Duodenal mucosa (tissue), 2 donors: ENCODE results near the gene LIFR.
"Not testable (repeated sequence)": the region's sequence is repeated elsewhere in the genome, so short reads cannot be mapped to it uniquely, and the experiment has no call there.

Source experiments
- H3K27ac ChIP-seq: one replicate; pipeline ENCODE4 v1.7.0; 2013; ENCODE audit warnings: low read depth, low read length
- H3K27me3 ChIP-seq, 2 donors: one replicate each; pipeline ENCODE4 v1.7.0; 2013; ENCODE audit warnings: low read length in 2 of 2, control low read depth in 1 of 2; ENCODE audit not compliant: insufficient read depth in 2 of 2, control insufficient read depth in 1 of 2
- H3K36me3 ChIP-seq, 2 donors: one replicate each; pipeline ENCODE4 v1.7.0; 2013; ENCODE audit warnings: low read length in 2 of 2, control low read depth in 1 of 2; ENCODE audit not compliant: insufficient read depth in 2 of 2, control insufficient read depth in 1 of 2
- H3K4me1 ChIP-seq, 2 donors: one replicate each; pipeline ENCODE4 v1.7.0; 2013; ENCODE audit warnings: low read length in 2 of 2, control low read depth in 1 of 2; ENCODE audit not compliant: insufficient read depth in 2 of 2, control insufficient read depth in 1 of 2
- H3K4me3 ChIP-seq, 2 donors: one replicate each; pipeline ENCODE4 v1.7.0; 2013; ENCODE audit warnings: low read length in 2 of 2, low read depth in 1 of 2
- H3K9ac ChIP-seq, 2 donors: one replicate each; pipeline ENCODE4 v1.7.0; 2013; ENCODE audit warnings: low read length in 2 of 2, low read depth in 1 of 2
- H3K9me3 ChIP-seq, 2 donors: one replicate each; pipeline ENCODE4 v1.7.0; 2013; ENCODE audit warnings: low read length in 2 of 2, control low read depth in 1 of 2; ENCODE audit not compliant: control insufficient read depth in 1 of 2

LIFR gene

GRCh38 chr5:38582293-38582974 is 26.0 kb upstream of the LIFR start:
- Histone ChIP-seq H3K9ac (no peak overlapping the region), H3K4me1 (no peaks in the 10 kb centered on the region), H3K27me3 (no peaks in the 10 kb centered on the region), H3K27ac (no peak overlapping the region), H3K9me3 (no peaks in the 10 kb centered on the region), H3K36me3 (no peaks in the 10 kb centered on the region), H3K4me3 (no peak overlapping the region)

GRCh38 chr5:38581597-38581996 is 25.2 kb upstream of the LIFR start:
- no peaks in the 10 kb centered on the region for H3K4me1 ChIP-seq
- H3K4me3 ChIP-seq: no peak overlapping the region

GRCh38 chr5:38579105-38579504 is 22.7 kb upstream of the LIFR start:
- Histone ChIP-seq H3K4me1 (no peaks in the 10 kb centered on the region), H3K4me3 (no peak overlapping the region), H3K27me3 (no peaks in the 10 kb centered on the region), H3K9me3 (no peaks in the 10 kb centered on the region), H3K27ac (no peak overlapping the region), H3K36me3 (no peaks in the 10 kb centered on the region), H3K9ac (no peak overlapping the region)

More at GRCh38 chr5:38581597-38581996, 25.2 kb upstream of the LIFR start:
- Histone ChIP-seq H3K36me3 (no peaks in the 10 kb centered on the region), H3K27me3 (no peaks in the 10 kb centered on the region), H3K9ac (no peak overlapping the region), H3K9me3 (no peaks in the 10 kb centered on the region), H3K27ac (no peak overlapping the region)

GRCh38 chr5:38576961-38577684 is 20.7 kb upstream of the LIFR start:
- Histone ChIP-seq H3K27me3 (no peaks in the 10 kb centered on the region), H3K9me3 (no peaks in the 10 kb centered on the region), H3K27ac (no peak overlapping the region), H3K9ac (no peak overlapping the region), H3K4me1 (no peaks in the 10 kb centered on the region), H3K36me3 (no peaks in the 10 kb centered on the region), H3K4me3 (no peak overlapping the region)

DNA sequence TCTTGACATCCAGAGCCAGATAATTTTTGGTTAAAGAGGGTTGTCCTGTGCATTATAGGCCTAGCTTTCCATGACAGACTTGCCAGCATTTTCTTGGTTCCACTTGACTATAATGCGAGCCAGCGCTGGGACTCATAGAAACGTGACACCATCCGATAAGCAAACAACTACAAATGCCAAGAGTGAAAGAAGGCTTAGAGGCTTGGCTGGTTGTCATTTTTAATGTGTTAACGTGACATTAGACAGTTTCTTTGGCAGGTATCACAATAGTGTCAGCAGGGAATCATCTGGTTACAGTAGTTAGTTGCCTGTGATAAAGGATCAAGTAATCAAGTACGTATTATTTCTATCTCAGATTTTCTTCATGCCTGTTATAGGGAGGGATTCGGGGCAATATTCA is 20.0 kb upstream of the LIFR start:
- no peak overlapping the region for H3K4me3 ChIP-seq
- H3K36me3 ChIP-seq: no peaks in the 10 kb centered on the region
- no peak overlapping the region for H3K9ac ChIP-seq
- no peaks in the 10 kb centered on the region for H3K4me1 ChIP-seq
- no peaks in the 10 kb centered on the region for H3K27me3 ChIP-seq
- H3K9me3 ChIP-seq: no peaks in the 10 kb centered on the region
- no peak overlapping the region for H3K27ac ChIP-seq

- no peak overlapping the region for H3K27ac ChIP-seq
- no peaks in the 10 kb centered on the region for H3K4me1 ChIP-seq
- H3K27me3 ChIP-seq: no peaks in the 10 kb centered on the region
- H3K36me3 ChIP-seq: no peaks in the 10 kb centered on the region
- no peak overlapping the region for H3K9ac ChIP-seq
- no peak overlapping the region for H3K4me3 ChIP-seq
- no peaks in the 10 kb centered on the region for H3K9me3 ChIP-seq
Observed at GRCh38 chr5:38575476-38575875, 19.0 kb upstream of the LIFR start.

DNA sequence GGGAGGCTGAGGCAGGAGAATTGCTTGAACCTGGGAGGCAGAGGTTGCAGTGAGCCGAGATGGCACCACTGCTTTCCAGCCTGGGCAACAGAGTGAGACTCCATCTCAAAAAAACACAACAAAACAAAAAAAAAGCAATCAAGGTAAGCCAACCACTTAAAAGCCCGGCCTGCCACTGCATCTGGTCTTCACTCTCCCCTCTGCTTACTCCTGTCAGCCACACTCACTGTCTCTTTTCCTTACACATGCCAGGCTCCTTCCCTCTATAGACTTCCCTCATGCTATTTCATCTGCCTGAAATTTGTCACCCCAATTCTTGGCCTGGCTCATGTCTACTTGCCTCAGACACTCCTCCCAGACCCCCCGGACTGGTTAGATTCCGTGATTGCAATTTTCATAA is 17.6 kb upstream of the LIFR start:
- H3K4me3 ChIP-seq: no peak overlapping the region
- no peak overlapping the region for H3K27ac ChIP-seq
- H3K4me1 ChIP-seq: no peaks in the 10 kb centered on the region
- H3K36me3 ChIP-seq: no peaks in the 10 kb centered on the region
- H3K9me3 ChIP-seq: no peaks in the 10 kb centered on the region
- no peak overlapping the region for H3K9ac ChIP-seq
- H3K27me3 ChIP-seq: no peaks in the 10 kb centered on the region

DNA sequence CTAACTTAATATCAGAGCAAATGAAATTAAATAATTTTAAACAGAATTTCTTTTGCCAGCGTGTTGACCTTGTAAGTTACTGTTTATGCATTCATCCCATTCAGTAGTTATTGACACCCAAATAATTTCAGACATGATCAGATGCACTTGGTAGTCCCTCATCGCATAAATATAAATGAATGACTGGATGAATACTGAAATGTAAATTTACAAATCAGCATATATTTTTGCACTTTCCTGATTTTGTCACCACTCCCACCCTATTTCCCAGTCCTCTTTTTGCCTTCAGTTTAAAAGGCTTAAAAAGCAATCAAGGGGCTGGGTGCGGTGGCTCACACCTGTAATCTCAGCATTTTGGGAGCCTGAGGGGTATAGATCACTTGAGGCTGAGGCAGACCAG is 17.1 kb upstream of the LIFR start:
- no peak overlapping the region for H3K27ac ChIP-seq
- H3K4me1 ChIP-seq: no peaks in the 10 kb centered on the region
- no peaks in the 10 kb centered on the region for H3K27me3 ChIP-seq
- no peak overlapping the region for H3K9ac ChIP-seq
- H3K4me3 ChIP-seq: no peak overlapping the region
- no peaks in the 10 kb centered on the region for H3K9me3 ChIP-seq
- no peaks in the 10 kb centered on the region for H3K36me3 ChIP-seq

DNA sequence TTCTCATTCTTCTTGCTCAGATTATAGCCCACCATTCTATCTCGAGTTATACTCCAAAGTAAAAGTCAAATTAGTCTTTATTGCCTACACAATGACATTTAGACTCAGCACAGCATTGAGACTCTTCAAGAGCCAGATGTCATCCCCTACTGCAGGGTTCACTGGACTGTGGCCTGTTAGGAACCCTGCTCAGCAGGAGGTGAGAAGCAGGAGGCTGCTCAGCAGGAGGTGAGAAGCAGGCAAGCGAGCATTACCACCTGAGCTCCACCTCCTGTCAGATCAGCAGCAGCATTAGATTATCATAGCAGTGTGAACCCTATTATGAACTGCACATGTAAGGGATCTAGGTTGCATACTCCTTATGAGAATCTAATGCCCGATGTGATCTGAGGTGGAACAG is 12.7 kb upstream of the LIFR start:
- Histone ChIP-seq H3K4me3 (no peak overlapping the region), H3K36me3 (no peaks in the 10 kb centered on the region), H3K9ac (no peak overlapping the region), H3K27me3 (no peaks in the 10 kb centered on the region), H3K9me3 (no peaks in the 10 kb centered on the region), H3K27ac (no peak overlapping the region), H3K4me1 (no peaks in the 10 kb centered on the region)

DNA sequence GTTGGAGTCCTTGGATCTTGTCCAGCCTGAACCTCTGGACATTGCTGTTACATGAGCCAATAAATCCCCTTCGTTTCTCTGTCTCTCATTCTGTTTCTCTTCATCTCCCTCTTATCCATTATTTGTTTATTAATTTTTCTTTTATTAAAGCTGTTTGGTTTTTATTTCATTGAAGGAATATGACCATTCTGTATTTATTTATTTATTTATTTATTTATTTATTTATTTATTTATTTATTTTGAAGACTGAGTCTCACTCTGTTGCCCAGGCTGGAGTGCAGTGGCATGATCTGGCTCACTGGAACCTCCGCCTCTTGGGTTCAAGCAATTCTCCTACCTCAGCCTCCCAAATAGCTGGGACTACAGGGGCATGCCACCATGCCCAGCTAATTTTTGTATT is 10.9 kb upstream of the LIFR start:
- not testable (repeated sequence) for H3K27me3 ChIP-seq, H3K27ac ChIP-seq, H3K9ac ChIP-seq, H3K4me1 ChIP-seq, H3K36me3 ChIP-seq, H3K9me3 ChIP-seq, H3K4me3 ChIP-seq
